Osteocyte (in vitro differentiated cells): ENCODE results near the gene CD48. TPM values are rescaled to one million over a fixed set of nuclear protein-coding genes. Genes with fewer than 3 reads are reported as not detected.

Source experiments
- DNase-seq: peaks from one replicate; pipeline ENCODE4 v3.0.0; 2021; ENCODE audit warnings: mixed read lengths; ENCODE audit not compliant: unreplicated experiment; ENCODE audit errors: extremely low spot score
- H3K27ac Mint-ChIP-seq: one replicate; pipeline ENCODE4 v1.8.0; 2021; ENCODE audit warnings: mild to moderate bottlenecking, mixed read lengths; ENCODE audit not compliant: unreplicated experiment
- H3K27me3 Mint-ChIP-seq: one replicate; pipeline ENCODE4 v1.8.0; 2021; ENCODE audit warnings: mixed read lengths; ENCODE audit not compliant: unreplicated experiment
- H3K36me3 Mint-ChIP-seq: one replicate; pipeline ENCODE4 v1.8.0; 2021; ENCODE audit warnings: mixed read lengths; ENCODE audit not compliant: unreplicated experiment
- H3K4me1 Mint-ChIP-seq: one replicate; pipeline ENCODE4 v1.8.0; 2021; ENCODE audit warnings: mixed read lengths; ENCODE audit not compliant: unreplicated experiment
- H3K4me3 Mint-ChIP-seq: one replicate; pipeline ENCODE4 v1.8.0; 2021; ENCODE audit warnings: mild to moderate bottlenecking, moderate library complexity, mixed read lengths; ENCODE audit not compliant: unreplicated experiment
- H3K9me3 Mint-ChIP-seq: one replicate; pipeline ENCODE4 v1.8.0; 2021; ENCODE audit warnings: mixed read lengths; ENCODE audit not compliant: unreplicated experiment
- total RNA-seq: library from RNA; stranded (reverse); gene quantifications from 2 replicates; pipeline ENCODE4 v1.2.1, GENCODE V29; 2021
- TF ChIP-seq, protein P1 (sequence below): fragments of 200-600 bp; sonication (generic); IDR thresholded peaks from 2 replicates; pipeline ENCODE4 v1.5.0; 2021; ENCODE audit warnings: antibody characterized with exemption, mild to moderate bottlenecking, moderate library complexity

Gene CD48
- total RNA-seq, 1 donor from 2014 or later, result not detected

DNA sequence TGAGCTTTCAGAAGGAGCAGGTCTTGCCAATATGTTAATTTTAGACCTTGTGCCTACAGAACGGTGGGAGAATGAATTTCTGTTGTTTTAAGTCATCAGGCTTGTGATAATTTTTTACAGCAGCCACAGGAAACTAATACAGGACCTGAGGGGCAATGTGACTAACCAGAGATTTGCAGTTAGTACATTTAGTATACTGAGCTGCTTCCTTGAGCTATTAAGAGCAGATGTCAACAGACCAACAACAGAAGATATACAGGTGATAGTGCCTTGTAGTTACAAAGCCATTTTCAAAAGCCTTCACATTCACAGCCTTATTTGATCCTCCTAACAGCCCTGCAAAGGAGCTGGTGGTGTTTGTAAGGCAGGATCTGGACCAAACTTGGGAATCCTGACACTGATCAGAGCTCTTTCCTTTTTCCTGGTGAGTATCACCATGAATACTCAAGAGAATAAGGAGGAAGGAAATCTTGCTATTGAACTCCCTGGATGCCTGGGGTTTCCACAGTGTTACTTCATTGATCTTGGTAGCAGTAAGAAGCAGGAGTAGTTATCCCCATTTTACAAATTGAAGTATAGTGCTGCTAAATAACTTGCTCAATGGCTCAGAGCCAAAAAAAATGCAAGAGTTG is 60.1 kb downstream of the CD48 start:
- Mint-ChIP-seq H3K27me3 (peaks cover 3% of the 10 kb centered on the region), H3K4me3 (no peak overlapping the region)
- TF ChIP-seq, protein P1, sequence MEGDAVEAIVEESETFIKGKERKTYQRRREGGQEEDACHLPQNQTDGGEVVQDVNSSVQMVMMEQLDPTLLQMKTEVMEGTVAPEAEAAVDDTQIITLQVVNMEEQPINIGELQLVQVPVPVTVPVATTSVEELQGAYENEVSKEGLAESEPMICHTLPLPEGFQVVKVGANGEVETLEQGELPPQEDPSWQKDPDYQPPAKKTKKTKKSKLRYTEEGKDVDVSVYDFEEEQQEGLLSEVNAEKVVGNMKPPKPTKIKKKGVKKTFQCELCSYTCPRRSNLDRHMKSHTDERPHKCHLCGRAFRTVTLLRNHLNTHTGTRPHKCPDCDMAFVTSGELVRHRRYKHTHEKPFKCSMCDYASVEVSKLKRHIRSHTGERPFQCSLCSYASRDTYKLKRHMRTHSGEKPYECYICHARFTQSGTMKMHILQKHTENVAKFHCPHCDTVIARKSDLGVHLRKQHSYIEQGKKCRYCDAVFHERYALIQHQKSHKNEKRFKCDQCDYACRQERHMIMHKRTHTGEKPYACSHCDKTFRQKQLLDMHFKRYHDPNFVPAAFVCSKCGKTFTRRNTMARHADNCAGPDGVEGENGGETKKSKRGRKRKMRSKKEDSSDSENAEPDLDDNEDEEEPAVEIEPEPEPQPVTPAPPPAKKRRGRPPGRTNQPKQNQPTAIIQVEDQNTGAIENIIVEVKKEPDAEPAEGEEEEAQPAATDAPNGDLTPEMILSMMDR, result no peak

DNA sequence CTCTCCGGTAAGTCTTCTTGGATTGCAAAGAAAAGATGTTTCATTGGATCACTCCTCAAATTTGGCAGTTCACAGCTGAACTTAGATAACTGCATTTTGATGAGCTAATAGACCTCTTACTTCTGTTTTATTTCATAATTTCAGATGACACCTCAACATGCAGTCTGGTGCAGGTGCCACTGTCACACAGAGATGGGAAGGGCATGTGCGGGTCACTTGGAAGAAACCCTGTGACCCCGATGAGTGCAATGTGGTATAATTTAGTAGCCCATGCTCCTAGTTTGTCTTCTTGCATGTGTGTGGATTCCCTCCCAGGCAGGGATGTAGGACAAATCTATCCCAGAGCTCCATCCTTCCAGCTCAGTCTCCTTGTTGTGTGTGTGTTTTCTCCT is 64.3 kb downstream of the CD48 start:
- no peaks in the 10 kb centered on the region for H3K36me3 Mint-ChIP-seq
- TF ChIP-seq, protein P1, result no peak
- no peak overlapping the region for H3K4me3 Mint-ChIP-seq
- H3K9me3 Mint-ChIP-seq, result no peaks in the 10 kb centered on the region
- H3K4me1 Mint-ChIP-seq, result no peaks in the 10 kb centered on the region
- no peak overlapping the region for H3K27ac Mint-ChIP-seq
- no peak for DNase-seq
- no peaks in the 10 kb centered on the region for H3K27me3 Mint-ChIP-seq

More for the DNA sequence above, 60.1 kb downstream of the CD48 start:
- Mint-ChIP-seq H3K9me3 (no peaks in the 10 kb centered on the region), H3K4me1 (no peaks in the 10 kb centered on the region), H3K36me3 (no peaks in the 10 kb centered on the region), H3K27ac (no peak overlapping the region)
- DNase-seq, result no peak

DNA sequence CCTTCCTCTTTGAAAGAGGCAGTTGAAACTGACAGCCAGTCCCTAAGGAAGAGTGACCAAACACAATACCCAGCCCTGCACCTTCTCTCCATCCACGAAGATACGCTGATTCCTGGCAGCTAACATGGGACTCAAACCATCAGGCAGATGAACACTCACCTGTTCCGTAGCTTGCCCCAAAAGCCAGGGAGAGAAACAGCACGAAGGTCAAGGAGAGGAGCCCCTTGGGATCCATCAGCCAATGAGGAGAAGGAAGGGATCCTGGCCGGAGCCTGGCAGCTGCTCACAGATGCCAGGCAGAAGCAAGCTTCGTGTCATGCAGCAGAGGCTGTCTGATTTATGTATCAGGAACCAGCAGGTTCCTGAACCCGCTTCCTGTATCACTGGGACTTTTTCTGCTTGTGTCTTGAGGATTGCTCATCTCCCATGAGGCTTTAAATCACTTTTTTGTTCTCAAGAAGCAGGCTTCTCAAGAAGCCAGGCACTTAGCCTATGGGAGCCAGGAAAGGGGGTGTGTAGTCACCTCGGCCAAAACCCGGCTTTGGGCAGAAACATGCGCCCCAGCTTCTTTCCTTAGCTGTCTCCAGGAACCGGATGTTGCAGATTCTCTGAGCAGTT is 64.8 kb downstream of the CD48 start, which contains the start of gene SLAMF1:
Gene SLAMF1 (minus strand): TSS at position 334 of the 618 bp plus-strand sequence. CDS start 99 bp downstream, at position 235.
- no peak for DNase-seq
- H3K27ac Mint-ChIP-seq, result no peak within 1 kb of the TSS
- H3K27me3 Mint-ChIP-seq, result no peaks in the 10 kb centered on the region
- TF ChIP-seq, protein P1, result no peak
- no peaks in the 10 kb centered on the region for H3K9me3 Mint-ChIP-seq
- no peaks in the 10 kb centered on the region for H3K36me3 Mint-ChIP-seq
- H3K4me3 Mint-ChIP-seq, result no peak within 1 kb of the TSS
- H3K4me1 Mint-ChIP-seq, result no peaks in the 10 kb centered on the region

DNA sequence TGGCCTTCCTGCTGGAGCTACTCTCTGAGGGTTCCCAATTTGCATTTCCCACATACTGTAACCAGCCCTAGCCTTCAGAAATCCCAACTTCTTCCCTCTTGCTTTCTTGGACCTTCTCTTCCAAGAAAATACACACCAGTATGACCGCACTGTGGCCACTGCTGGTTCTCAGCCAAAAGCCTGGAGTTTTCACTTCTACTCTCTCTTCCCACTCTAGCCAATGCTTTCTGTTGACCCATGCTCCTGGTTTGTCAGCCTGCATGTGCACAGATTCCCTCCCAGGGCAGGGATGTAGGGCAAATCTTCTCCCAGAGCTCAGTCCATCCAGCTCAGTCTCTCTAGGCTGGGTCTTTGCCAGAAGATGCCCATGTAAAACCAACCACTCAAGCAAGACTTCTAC is 65.4 kb downstream of the CD48 start:
- H3K4me1 Mint-ChIP-seq, result no peaks in the 10 kb centered on the region
- no peak overlapping the region for H3K4me3 Mint-ChIP-seq
- H3K9me3 Mint-ChIP-seq, result no peaks in the 10 kb centered on the region
- H3K36me3 Mint-ChIP-seq, result no peaks in the 10 kb centered on the region
- TF ChIP-seq, protein P1, result no peak
- no peaks in the 10 kb centered on the region for H3K27me3 Mint-ChIP-seq
- H3K27ac Mint-ChIP-seq, result no peak overlapping the region
- no peak for DNase-seq

DNA sequence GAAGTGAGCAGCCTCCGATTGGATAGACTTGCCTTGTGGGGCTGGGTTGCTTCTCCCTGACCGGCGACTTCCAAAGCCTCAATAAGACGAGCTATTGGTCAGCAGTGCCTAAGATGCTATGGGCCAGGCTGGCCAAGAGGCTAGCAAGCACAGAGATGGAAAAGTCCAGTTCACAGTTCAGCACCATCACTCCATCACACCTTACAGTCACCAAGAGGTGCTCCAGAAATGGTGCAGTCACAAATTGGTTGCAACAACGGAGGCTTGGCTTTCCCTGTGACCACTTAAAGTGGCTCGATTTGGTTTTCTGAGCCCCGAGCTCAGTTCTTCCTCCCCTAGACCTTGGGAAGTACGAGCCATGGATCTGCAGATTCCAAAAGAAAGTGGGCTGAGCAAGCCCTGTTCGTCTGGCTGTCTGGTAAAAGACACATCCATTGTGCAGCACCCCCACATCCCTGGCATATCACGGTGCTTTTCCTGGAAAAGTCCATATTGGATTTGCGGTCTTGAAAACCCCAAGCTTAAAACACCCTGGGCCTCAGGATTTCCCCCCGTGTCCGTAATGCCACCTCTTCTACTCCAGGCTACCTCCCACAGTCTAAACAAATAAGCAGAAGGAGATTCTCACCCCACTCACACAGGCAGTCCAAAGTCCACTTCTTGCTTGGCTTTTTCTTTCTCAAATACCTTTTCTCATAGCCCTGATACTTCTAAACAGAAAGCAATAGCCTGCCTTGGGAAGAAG is 66.1 kb downstream of the CD48 start:
- Mint-ChIP-seq H3K9me3 (no peaks in the 10 kb centered on the region), H3K27me3 (no peaks in the 10 kb centered on the region), H3K27ac (no peak overlapping the region), H3K4me3 (no peak overlapping the region), H3K36me3 (no peaks in the 10 kb centered on the region), H3K4me1 (no peaks in the 10 kb centered on the region)
- TF ChIP-seq, protein P1, result no peak
- no peak for DNase-seq
